IPS DF 19.7 (cell line): ENCODE results near the gene CRNKL1.
A peak's percentile ranks its signal among the peaks of the same experiment; 100 is the strongest.

ENCODE experiments used
- DNase-seq: peaks from one replicate; pipeline ENCODE4 v3.0.0-alpha.2; 2013; ENCODE audit warnings: low read depth, low spot score

CRNKL1 gene

GRCh38 chr20:20063941-20064702 lies 11.9 kb upstream of the CRNKL1 start:
- no peak for DNase-seq

GRCh38 chr20:20060234-20060998 lies 8.2 kb upstream of the CRNKL1 start:
- no peak for DNase-seq

- DNase-seq, result no peak
These were observed 546 bp downstream of the CRNKL1 start for GRCh38 chr20:20051767-20052073.

- DNase-seq, result no peak
These were observed 12.4 kb downstream of the CRNKL1 start for GRCh38 chr20:20039752-20040387.

- no peak for DNase-seq
These were observed 13.7 kb downstream of the CRNKL1 start for GRCh38 chr20:20038586-20038985.

- DNase-seq, result no peak
These were observed 14.3 kb downstream of the CRNKL1 start for GRCh38 chr20:20037960-20038359.

GRCh38 chr20:20036756-20037155 lies 15.5 kb downstream of the CRNKL1 start:
- DNase-seq, result no peak

- DNase-seq, result no peak
These were observed 17.8 kb downstream of the CRNKL1 start for GRCh38 chr20:20034486-20034885.

GRCh38 chr20:20031790-20032189 lies 20.5 kb downstream of the CRNKL1 start:
- DNase-seq, result no peak

- no peak for DNase-seq
These were observed 25.0 kb downstream of the CRNKL1 start for GRCh38 chr20:20027284-20027683.

GRCh38 chr20:20024942-20025341 lies 27.3 kb downstream of the CRNKL1 start:
- DNase-seq, result no peak

- no peak for DNase-seq
These were observed 28.9 kb downstream of the CRNKL1 start for GRCh38 chr20:20023395-20023794.

GRCh38 chr20:20022498-20022897 lies 29.8 kb downstream of the CRNKL1 start:
- no peak for DNase-seq

GRCh38 chr20:20021835-20022234 lies 30.4 kb downstream of the CRNKL1 start:
- DNase-seq, result no peak

GRCh38 chr20:20020908-20021307 lies 31.4 kb downstream of the CRNKL1 start:
- no peak for DNase-seq

GRCh38 chr20:20019123-20019522 lies 33.1 kb downstream of the CRNKL1 start:
- no peak for DNase-seq

GRCh38 chr20:20018366-20018765 lies 33.9 kb downstream of the CRNKL1 start:
- no peak for DNase-seq

GRCh38 chr20:20017844-20018185 lies 34.5 kb downstream of the CRNKL1 start:
- DNase-seq, result no peak

GRCh38 chr20:20017001-20017843 lies 35.0 kb downstream of the CRNKL1 start, which contains the start of gene NAA20:
NAA20 (plus strand) TSS chr20:20017362; CDS start chr20:20017397, 35 bp downstream.
- DNase-seq, result peak; percentile 75

- DNase-seq, result no peak
These were observed 37.6 kb downstream of the CRNKL1 start for GRCh38 chr20:20014659-20015058.

GRCh38 chr20:20012541-20012940 lies 39.7 kb downstream of the CRNKL1 start:
- DNase-seq, result no peak
